Raji (cell line): ENCODE data around the gene ZNRF4.

Experiments
- POLR2A ChIP-seq: IDR thresholded peaks from 2 replicates; pipeline ENCODE4 v1.6.1; 2011; ENCODE audit warnings: low read depth, low read length, control low read depth; ENCODE audit not compliant: insufficient read depth

ZNRF4 gene

GRCh38 chr19:5504114-5504513 lies 48.9 kb downstream of the ZNRF4 start:
- TF ChIP-seq POLR2A = no peak
